K562 (cell line): ENCODE measurements around the gene XPNPEP3. TPM values are rescaled to one million over a fixed set of nuclear protein-coding genes. Genes with fewer than 3 reads are reported as not detected.

Source experiments
- ATAC-seq: fragments of 200-7000 bp; cut with Tn5 transposase; 3 replicates; pipeline ENCODE4 v1.9.1; 2020; ENCODE audit warnings: moderate library complexity
- BruUV-seq: library from RNA; stranded (reverse); fragments of 400-500 nt; replicated peaks from 2 replicates; lab custom pipeline; 2021; lab: Mats Ljungman, UMichigan
- CTCF ChIA-PET: fragments of 300-600 bp; formaldehyde crosslinking; extraction: SDS; loops from one replicate; lab custom pipeline; 2021; ENCODE audit warnings: low intra/inter-chr PET ratio; lab: Yijun Ruan, JAX
- POLR2A ChIA-PET: fragments of 300-600, 350-650 bp; sonication (Branson Sonifier 250); formaldehyde crosslinking; extraction: SDS; loops from one replicate; lab custom pipeline; 2021; ENCODE audit warnings: antibody characterized with exemption, inconsistent platforms; lab: Yijun Ruan, JAX
- DNase-seq, 4 experiments: peaks; one replicate each; pipeline versions ENCODE4 v3.0.0 to v3.0.0-alpha.2; 2011 to 2018; ENCODE audit warnings: low spot score in 3 of 4, mixed read lengths in 3 of 4; ENCODE audit errors: extremely low read depth in 1 of 4
- FAIRE-seq: peaks from 2 replicates; lab custom pipeline; 2011; peaks lifted over from hg19 to GRCh38; lab: Jason Lieb, UNC
- H2AFZ ChIP-seq: 2 replicates; pipeline ENCODE4 v1.6.0; 2011; ENCODE audit warnings: low read depth, low read length, control low read depth, inconsistent platforms
- H3K27ac ChIP-seq: fragments of 200-600 bp; 3 replicates; pipeline ENCODE4 v1.8.0; 2011; ENCODE audit warnings: low read depth, mild to moderate bottlenecking, control low read depth, inconsistent platforms, low read length, moderate library complexity, mixed read lengths; ENCODE audit errors: extremely low read depth
- H3K27me3 ChIP-seq, 2 experiments: fragments of 300-600 bp in 1 of 2; 2 replicates in 1 of 2; 3 replicates in 1 of 2; pipeline versions ENCODE4 v1.6.0 to v1.8.0; 2011; ENCODE audit warnings: inconsistent platforms in 2 of 2, low read length in 2 of 2, mild to moderate bottlenecking in 1 of 2, mixed read lengths in 1 of 2, moderate library complexity in 1 of 2; ENCODE audit not compliant: control insufficient read depth in 2 of 2, insufficient read depth in 2 of 2
- H3K36me3 ChIP-seq: fragments of 300-600 bp; 3 replicates; pipeline ENCODE4 v1.8.0; 2011; ENCODE audit warnings: mild to moderate bottlenecking, low read length, inconsistent platforms; ENCODE audit not compliant: control insufficient read depth, insufficient read depth
- H3K4me1 ChIP-seq, 2 experiments: fragments of 200-600 bp in 1 of 2; replicated peaks in 1 of 2; 2 replicates in 1 of 2; 3 replicates in 1 of 2; pipeline versions ENCODE4 v1.5.1 to v1.8.0; 2011; ENCODE audit warnings: inconsistent platforms in 2 of 2, low read length in 2 of 2, mild to moderate bottlenecking in 1 of 2, mixed read lengths in 1 of 2, moderate library complexity in 1 of 2; ENCODE audit not compliant: control insufficient read depth in 2 of 2, insufficient read depth in 2 of 2
- H3K4me2 ChIP-seq: 2 replicates; pipeline ENCODE4 v1.6.1; 2011; ENCODE audit warnings: low read length, control low read depth, inconsistent platforms, mixed read lengths; ENCODE audit not compliant: insufficient read depth
- H3K4me3 ChIP-seq: fragments of 200-600 bp; sonication (generic), shearing (Covaris generic); 2 replicates; pipeline ENCODE4 v1.5.1; 2016; ENCODE audit warnings: control low read depth, inconsistent platforms
- H3K79me2 ChIP-seq: fragments of 200-600 bp; 3 replicates; pipeline ENCODE4 v1.8.0; 2011; ENCODE audit warnings: low read length, inconsistent platforms; ENCODE audit not compliant: control insufficient read depth, insufficient read depth
- H3K9ac ChIP-seq, 2 experiments: 2 replicates each; pipeline versions ENCODE4 v1.6.0 to v1.6.1; 2011; ENCODE audit warnings: low read depth in 2 of 2, low read length in 2 of 2, control low read depth in 1 of 2, inconsistent platforms in 1 of 2, mild to moderate bottlenecking in 1 of 2, mixed read lengths in 1 of 2; ENCODE audit not compliant: insufficient read depth in 1 of 2
- H3K9me1 ChIP-seq: one replicate; pipeline ENCODE4 v1.6.0; 2011; ENCODE audit warnings: inconsistent platforms, mild to moderate bottlenecking, low read length, moderate library complexity; ENCODE audit not compliant: control insufficient read depth, insufficient read depth
- H3K9me3 ChIP-seq: replicated peaks from 2 replicates; pipeline ENCODE4 v1.5.1; 2011; ENCODE audit warnings: low read depth, low read length, inconsistent platforms; ENCODE audit not compliant: control insufficient read depth, insufficient read depth
- H4K20me1 ChIP-seq: replicated peaks from 2 replicates; pipeline ENCODE4 v1.6.1; 2011; ENCODE audit warnings: low read length, inconsistent platforms, mixed read lengths; ENCODE audit not compliant: control insufficient read depth, insufficient read depth
- ADNP ChIP-seq: fragments of 200-800 bp; sonication (Bioruptor generic); IDR thresholded peaks from 2 replicates; pipeline ENCODE4 v1.6.1; 2016; ENCODE audit warnings: missing genetic modification characterization, missing compliant biosample characterization
- CAMTA2 ChIP-seq: fragments of 250-450 bp; sonication (Bioruptor Pico); conservative IDR thresholded peaks from 2 replicates; pipeline ENCODE4 v1.5.1; 2022
- FOXJ2 ChIP-seq: fragments of 200-800 bp; sonication (Bioruptor generic); IDR thresholded peaks from 2 replicates; pipeline ENCODE4 v1.6.1; 2016; ENCODE audit warnings: missing genetic modification characterization, missing compliant biosample characterization
- GABPA ChIP-seq: fragments of 200-800 bp; sonication (Bioruptor generic); conservative IDR thresholded peaks from 2 replicates; pipeline ENCODE4 v1.6.1; 2016; ENCODE audit warnings: low read depth, missing genetic modification characterization, missing compliant biosample characterization
- HNRNPH1 ChIP-seq: fragments of 200-400 bp; formaldehyde crosslinking; optimal IDR thresholded peaks from 2 replicates; pipeline ENCODE3; 2017; ENCODE audit warnings: low read depth, mild to moderate bottlenecking, low read length, moderate library complexity
- NCOA6 ChIP-seq: fragments of 450-650 bp; IDR thresholded peaks from 2 replicates; pipeline ENCODE4 v1.6.1; 2017; ENCODE audit warnings: mild to moderate bottlenecking
- PHB ChIP-seq: fragments of 250-450 bp; sonication (Bioruptor Pico); IDR thresholded peaks from 2 replicates; pipeline ENCODE4 v1.5.0; 2021
- RERE ChIP-seq: sonication (generic); formaldehyde crosslinking; IDR thresholded peaks from 2 replicates; pipeline ENCODE4 v1.8.0; 2023; ENCODE audit warnings: missing genetic modification reagents, mild to moderate bottlenecking, borderline replicate concordance
- STAT6 ChIP-seq: sonication (generic); formaldehyde crosslinking; IDR thresholded peaks from 2 replicates; pipeline ENCODE4 v1.8.1; 2023; ENCODE audit warnings: mild to moderate bottlenecking, missing genetic modification reagents
- TAF7 ChIP-seq: fragments of 450-650 bp; IDR thresholded peaks from 2 replicates; pipeline ENCODE4 v1.6.1; 2016; ENCODE audit warnings: missing genetic modification characterization, missing compliant biosample characterization
- ZBTB1 ChIP-seq: sonication (generic); formaldehyde crosslinking; IDR thresholded peaks from 2 replicates; pipeline ENCODE4 v1.8.1; 2023; ENCODE audit warnings: missing genetic modification reagents, low read depth, mild to moderate bottlenecking, borderline replicate concordance
- ZNF551 ChIP-seq: fragments of 250-450 bp; sonication (Bioruptor Pico); IDR thresholded peaks from 2 replicates; pipeline ENCODE4 v1.5.0; 2021; ENCODE audit warnings: mild to moderate bottlenecking, moderate library complexity
- WGBS: fragments of 100-300 bp; shearing (Covaris generic); methylation state at CpG from one replicate; pipeline ENCODE4 v1.1.6; 2016; ENCODE audit warnings: low coverage, mixed read lengths; ENCODE audit not compliant: insufficient coverage; ENCODE audit errors: missing lambda C conversion rate; 5-methylcytosine and 5-hydroxymethylcytosine counted together
- in situ Hi-C: fragments of 300-500 bp; cut with MboI; formaldehyde crosslinking; loops from 4 replicates; pipeline ENCODE4 v1.15.0; 2018; ENCODE audit warnings: inconsistent platforms, mixed read lengths
- intact Hi-C: fragments of 100-400 bp; cut with micrococcal nuclease; formaldehyde crosslinking; loops from 2 replicates; pipeline ENCODE4 v1.14.2; 2022
- polyA plus RNA-seq, 8 experiments: library from polyadenylated mRNA; depleted of rRNA in 4 of 8; stranded (reverse) in 5 of 8; unstranded in 3 of 8; fragments of >200 nt; fragmentation: Nextera tagmentation in 2 of 8; fragmentation: Illumina TruSeq in 1 of 8; extraction: Ambion mirVana in 2 of 8; extraction: Trizol in 1 of 8; gene quantifications; 2 replicates each; pipeline versions ENCODE4 v1.2.1 to v1.2.3, GENCODE V29; 2011 to 2014; ENCODE audit warnings: inconsistent platforms in 1 of 8, missing spikeins in 1 of 8
- total RNA-seq, 7 experiments: library from RNA; depleted of rRNA in 6 of 7; stranded (reverse); fragments of >200 nt in 6 of 7; fragmentation: Illumina TruSeq in 2 of 7; extraction: Trizol in 2 of 7; gene quantifications; 2 replicates each; pipeline versions ENCODE4 v1.2.1 to v1.2.3, GENCODE V29; 2011 to 2021; ENCODE audit warnings: low replicate concordance in 1 of 7
- TF ChIP-seq, protein P1 (sequence below): fragments of 450-650 bp; IDR thresholded peaks from 2 replicates; pipeline ENCODE4 v1.6.1; 2016; ENCODE audit warnings: missing biosample characterization, missing genetic modification characterization

XPNPEP3 gene
- total and polyA plus RNA-seq, 9 of the 15 experiments (the other 6 are each of a cell fraction or from before 2014, with no cell fraction given) = 9.1 to 22.6 (median 15.6) TPM

DNA sequence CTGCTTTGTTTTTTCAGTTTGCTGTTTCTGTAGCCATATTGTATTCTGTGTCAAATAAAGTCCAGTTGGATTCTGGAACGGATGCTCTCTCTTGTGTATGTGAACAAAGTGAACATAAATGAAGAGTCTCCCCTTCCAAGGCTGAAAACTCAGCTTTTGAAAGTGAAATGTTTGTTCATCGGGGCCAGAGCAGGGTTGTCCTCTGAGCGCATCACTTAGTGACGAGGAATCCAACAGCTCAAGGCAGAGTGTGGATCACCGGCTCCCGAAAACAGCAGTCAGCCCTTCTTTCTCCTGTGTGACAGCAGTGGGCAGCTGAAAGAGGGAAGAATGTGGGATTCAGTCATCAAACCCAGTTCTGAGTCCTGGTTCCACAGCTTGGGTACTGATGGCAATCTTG is 115.6 kb downstream of the XPNPEP3 start:
- in situ Hi-C loops = no loop called here
- ATAC-seq = no peak
- Histone ChIP-seq H2AFZ (no peak overlapping the region), H3K9me1 (peaks cover 2% of the 10 kb centered on the region), H3K9ac (no peak overlapping the region), H3K9me3 (no peaks in the 10 kb centered on the region), H3K27me3 (no peaks in the 10 kb centered on the region), H3K4me3 (no peak overlapping the region), H3K36me3 (peaks cover 39% of the 10 kb centered on the region; the same call in 2 of the 3 replicates), H3K4me2 (no peak overlapping the region), H3K4me1 (peaks cover 0 to 4% of the 10 kb centered on the region in 2 experiments; a peak in 1 of 5 replicates), H4K20me1 (no peaks in the 10 kb centered on the region), H3K79me2 (no peaks in the 10 kb centered on the region), H3K27ac (no peak overlapping the region)
- no TSS peak for BruUV-seq
- 94% methylated on average over 5 of the region's 6 CpGs for WGBS
- ChIA-PET POLR2A (interaction anchor here (0.6 to 1.5 kb wide), 7 partner anchors 9 to 591 kb away, joined by 3 to 6 read pairs (median 3); no protein-coding TSS in a partner anchor), CTCF (no interaction called here)
- no peak for FAIRE-seq
- intact Hi-C loops = no loop called here
- DNase-seq = no peak
- no peak for TF ChIP-seq RERE (CRISPR knock-in tag)
- no peak for TF ChIP-seq GABPA
- no peak for TF ChIP-seq CAMTA2 (CRISPR knock-in tag)
- no peak for TF ChIP-seq ZNF551
- TF ChIP-seq FOXJ2 (tag) = no peak
- no peak for TF ChIP-seq ADNP (tag)
- TF ChIP-seq PHB (CRISPR knock-in tag) = no peak
- TF ChIP-seq NCOA6 = no peak
- TF ChIP-seq, protein P1, sequence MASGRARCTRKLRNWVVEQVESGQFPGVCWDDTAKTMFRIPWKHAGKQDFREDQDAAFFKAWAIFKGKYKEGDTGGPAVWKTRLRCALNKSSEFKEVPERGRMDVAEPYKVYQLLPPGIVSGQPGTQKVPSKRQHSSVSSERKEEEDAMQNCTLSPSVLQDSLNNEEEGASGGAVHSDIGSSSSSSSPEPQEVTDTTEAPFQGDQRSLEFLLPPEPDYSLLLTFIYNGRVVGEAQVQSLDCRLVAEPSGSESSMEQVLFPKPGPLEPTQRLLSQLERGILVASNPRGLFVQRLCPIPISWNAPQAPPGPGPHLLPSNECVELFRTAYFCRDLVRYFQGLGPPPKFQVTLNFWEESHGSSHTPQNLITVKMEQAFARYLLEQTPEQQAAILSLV (tag) = no peak
- no peak for TF ChIP-seq STAT6 (CRISPR knock-in tag)
- no peak for TF ChIP-seq HNRNPH1
- TF ChIP-seq TAF7 = no peak
- TF ChIP-seq ZBTB1 (CRISPR knock-in tag) = no peak
